DMS153 (cell line): ENCODE results near the gene PGA4.
"Not testable (repeated sequence)": the region's sequence is repeated elsewhere in the genome, so short reads cannot be mapped to it uniquely, and the experiment has no call there.

ENCODE experiments used
- DNase-seq: peaks from one replicate; lab custom pipeline; 2025; lab: John Stamatoyannopoulos, UW

PGA4 gene

DNA sequence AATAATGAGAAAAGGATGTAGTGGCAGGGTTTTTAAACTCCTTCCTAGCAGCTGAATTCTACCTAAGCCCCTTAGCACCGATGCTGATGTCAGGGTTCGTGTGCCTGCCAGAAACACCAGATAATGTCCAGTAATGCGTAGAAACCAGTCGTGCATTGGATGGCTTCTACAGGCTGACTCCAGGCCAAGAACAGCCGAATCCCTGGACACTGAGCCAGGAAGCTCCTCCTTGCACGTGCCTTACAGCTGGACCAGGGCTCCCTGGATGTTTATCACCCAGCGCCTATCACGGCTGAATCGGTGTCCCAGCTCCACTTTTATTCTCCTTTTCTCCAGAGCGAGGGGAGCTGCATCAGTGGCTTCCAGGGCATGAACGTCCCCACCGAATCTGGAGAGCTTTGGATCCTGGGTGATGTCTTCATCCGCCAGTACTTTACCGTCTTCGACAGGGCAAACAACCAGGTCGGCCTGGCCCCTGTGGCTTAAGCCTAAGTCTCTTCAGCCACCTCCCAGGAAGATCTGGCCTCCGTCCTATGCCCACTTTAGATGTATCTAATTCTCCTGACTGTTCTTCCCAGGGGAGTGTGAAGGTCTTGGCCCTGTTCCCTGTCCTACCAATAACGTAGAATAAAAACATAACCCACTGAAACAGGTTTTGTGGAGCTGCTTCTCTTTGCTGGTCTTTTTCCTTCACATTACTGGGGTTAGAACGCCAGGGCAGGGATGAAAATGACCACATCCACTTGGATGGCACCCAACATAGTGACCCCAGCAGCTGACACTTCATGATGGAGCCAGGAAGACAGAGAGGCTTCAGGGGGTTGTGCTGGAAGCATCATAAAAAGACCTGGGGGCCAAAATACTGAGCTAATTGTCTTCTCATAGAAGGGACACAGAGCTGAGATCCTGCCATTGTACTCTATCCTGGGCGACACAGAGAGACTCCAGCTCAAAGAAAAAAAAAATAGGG is 28.9 kb downstream of the PGA4 start:
- not testable (repeated sequence) for DNase-seq

DNA sequence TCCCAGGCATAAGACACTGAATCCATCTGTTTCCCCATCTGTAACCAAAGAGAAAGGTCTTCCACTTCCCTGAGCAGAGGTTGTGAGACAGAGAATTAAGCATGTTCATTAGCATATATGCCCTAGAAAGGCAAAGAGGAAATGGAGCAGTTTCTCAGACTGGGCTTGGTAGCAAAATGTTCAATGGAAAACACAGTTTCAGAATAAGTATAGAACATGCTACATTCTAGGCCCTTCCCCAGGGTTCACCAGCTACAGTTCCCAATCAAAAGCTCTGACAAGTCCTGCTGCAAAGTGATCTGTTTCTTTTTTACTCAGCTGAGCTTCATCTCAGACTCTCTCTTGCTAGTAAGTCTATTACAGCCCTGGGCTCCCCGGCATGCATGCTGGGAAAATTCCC is 30.2 kb downstream of the PGA4 start:
- DNase-seq = not testable (repeated sequence)

DNA sequence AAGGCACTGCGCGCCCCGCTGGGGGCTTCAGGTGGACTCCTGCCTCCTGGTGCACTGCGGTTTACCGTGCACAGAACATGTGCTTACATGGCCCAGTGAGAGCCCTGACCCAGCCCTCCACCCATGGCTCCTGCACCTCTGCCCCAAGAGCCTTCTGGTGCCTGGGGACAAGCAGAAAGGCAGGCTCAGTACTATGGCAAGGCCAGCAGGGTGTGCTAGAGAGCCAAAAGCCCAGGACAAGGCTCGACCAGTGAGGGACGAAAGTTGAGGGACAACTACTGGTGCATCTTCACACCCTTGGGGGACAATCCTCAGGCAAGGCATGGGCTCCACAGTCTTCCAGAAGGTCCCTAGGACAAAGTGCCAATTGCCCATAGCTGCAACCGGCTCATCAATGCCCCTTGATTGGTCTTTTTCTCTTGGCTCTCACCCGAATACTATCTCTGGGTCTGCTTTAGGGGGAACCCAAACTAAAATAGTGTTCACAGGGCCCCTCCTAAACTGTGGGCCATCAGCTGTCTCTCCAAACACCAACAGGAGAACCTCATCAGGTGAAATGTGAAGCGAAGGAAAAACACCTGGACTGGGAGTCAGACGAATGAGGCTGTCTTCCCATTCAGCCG is 32.4 kb downstream of the PGA4 start:
- DNase-seq = no peak

DNA sequence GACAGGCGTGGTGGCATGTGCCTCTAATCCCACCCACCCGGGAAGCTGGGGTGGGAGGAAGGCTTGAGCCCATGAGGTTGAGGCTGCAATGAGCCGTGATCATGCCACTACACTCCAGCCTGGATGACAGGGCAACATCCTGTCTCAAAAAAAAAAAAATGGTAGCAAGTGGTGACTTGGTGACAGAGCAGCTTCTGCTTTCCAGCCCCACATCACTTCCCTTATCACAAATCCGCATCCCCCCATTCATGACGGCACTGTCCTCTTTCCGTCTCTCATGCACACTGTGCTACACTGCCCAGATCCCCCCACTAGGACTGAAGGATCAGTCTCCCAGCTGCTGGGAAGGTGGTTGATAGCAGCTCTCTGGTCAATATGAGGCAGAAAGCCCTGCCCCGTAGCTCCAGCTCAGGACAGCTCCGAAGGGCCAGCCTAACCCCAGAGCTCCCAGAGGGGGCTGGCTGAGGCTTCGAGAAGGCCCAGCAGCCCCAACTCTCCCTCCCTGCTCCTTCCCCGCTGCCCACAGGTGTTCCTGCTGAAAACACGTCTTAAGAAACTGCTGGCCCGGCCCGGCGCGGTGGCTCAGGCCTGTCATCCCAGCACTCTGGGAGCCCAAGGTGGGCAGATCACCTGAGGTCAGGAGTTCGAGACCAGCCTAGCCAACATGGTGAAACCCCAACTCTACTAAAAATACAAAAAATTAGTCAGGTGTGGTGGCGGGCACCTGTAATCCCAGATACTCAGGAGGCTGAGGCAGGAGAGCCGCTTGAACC is 34.7 kb downstream of the PGA4 start:
- DNase-seq = no peak

DNA sequence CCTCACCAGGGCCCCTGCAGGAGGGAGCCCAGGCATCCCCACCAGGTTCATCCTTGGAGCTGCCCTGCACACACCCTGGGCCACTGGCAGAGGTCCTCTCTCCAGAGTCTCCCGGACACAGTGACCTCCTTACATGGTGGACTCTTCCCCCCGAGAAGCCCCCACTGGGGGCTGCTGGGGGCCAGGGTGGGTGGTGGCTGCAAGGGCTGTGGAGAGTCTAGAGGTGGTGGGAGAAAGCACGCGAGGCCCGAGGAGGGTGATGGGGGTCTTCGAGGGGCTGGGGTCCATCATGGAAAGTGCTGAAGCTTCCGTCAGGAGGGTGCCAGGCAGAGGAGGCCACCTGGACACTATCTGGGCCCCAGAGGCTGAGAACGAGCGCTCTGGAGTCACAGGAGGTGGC is 36.4 kb downstream of the PGA4 start:
- DNase-seq = no peak

DNA sequence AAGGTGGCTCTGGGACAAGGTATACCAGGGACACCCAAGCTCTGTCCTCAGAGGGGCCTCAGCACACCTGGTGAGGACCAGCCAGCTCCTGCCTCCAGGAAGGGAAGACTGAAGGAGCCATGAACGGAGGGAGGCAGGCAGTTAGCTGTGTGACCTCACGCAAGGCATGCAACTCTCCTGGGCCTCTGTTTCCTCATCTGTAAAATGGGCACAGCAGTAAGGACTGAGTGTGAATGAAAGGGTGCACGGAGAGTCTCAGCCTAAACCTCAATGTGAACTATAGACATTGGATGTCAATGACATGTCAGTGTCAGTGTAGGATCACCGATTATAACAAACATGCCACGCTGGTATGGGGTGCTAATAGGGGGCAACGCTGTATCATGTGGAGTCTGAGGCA is 37.2 kb downstream of the PGA4 start:
- no peak for DNase-seq

DNA sequence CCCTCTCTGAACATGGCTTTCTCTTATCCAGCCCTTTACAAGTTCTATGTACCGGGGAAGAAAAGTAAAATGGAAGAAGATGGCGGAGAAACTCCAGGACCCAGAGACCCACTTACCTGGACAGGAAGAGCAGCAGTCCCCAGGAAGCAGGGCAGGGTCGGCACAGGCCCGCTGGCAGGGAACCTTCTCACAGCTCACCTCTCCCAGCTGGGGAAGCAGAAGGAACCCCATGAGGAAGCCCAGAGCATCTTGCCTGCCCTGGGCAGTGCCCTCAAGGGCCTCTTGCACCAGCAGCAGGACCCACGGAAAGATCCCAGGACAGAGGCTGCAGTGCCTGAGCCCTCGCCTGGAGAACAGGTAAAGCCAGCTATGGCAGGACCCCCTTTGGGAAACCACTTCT is 42.2 kb downstream of the PGA4 start:
- no peak for DNase-seq

DNA sequence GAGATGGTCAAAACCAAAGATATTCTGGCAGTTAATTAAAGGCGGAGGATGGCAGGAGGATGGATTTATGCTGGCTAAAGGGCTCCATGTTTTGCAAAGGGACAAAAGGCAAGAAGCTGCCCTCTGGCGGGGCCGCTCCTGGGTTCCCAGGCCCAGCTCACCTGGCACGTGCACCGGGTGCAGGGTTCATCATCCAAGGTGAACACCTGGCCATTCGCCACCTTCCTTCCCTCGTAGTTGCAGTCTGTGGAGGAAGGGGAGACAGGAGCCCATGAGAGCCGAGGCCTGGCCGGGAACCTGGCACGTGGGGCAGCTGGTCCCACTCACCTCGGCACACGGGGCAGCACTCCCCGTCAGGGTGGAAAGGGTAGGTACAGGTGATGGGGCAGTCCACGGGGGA is 42.6 kb downstream of the PGA4 start:
- DNase-seq = no peak

DNA sequence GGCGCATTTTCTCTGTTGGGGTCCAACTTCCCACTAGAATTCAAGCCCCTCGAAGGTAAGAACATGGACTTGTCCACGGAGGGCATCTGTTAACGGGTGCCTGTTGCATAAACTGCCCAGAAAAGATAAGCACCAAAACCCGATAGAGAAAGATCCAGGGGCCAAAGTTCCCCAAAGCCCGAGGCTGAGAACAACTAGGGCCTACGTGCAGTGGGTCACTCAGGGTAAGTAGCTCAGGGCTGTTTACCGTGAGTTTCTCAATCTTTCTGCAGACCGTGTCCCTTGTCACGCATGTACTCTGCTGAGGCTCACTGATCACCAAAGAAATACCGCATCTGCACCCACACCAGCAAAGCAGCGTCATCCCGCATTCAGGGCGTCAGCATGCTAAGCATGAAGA is 43.2 kb downstream of the PGA4 start:
- DNase-seq = no peak

DNA sequence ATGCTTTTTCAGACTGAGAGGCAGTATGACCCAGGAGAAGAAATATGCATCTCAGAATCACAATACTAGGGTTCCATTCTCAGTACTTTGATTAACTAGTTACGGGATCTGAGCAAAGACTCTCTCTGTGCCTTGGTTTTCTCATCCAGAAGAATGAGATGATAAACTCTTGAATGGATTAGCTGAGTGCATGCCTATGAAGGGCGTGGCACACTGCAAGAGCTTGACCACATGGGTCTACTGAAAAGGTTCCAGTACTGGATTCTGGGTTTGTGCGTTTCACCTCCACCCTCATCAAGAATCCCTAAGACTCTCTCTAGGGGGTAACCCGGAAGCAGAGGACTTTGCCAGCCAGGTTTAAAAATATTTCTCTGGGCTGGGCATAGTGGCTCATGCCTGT is 44.5 kb downstream of the PGA4 start:
- DNase-seq = no peak

DNA sequence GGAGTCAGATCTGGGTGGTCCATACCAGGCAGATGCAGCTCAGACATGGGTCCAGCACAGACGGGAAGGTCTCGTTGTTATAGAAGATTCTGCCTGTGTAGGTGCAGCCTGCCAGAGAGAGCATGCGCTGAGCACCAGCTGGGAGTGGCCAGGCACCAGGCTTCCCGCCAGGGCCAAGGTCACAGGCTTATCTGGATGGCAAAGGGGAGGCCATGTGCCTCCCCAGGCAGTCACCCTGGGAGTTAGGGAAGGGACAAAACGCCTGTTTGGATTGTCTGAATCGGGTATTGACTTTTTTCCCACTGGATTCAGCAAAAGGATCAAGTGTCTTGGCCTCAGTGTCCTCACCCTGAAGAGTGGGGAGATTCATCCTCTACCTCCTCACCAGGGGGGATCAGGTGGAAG is 45.3 kb downstream of the PGA4 start:
- DNase-seq = no peak

DNA sequence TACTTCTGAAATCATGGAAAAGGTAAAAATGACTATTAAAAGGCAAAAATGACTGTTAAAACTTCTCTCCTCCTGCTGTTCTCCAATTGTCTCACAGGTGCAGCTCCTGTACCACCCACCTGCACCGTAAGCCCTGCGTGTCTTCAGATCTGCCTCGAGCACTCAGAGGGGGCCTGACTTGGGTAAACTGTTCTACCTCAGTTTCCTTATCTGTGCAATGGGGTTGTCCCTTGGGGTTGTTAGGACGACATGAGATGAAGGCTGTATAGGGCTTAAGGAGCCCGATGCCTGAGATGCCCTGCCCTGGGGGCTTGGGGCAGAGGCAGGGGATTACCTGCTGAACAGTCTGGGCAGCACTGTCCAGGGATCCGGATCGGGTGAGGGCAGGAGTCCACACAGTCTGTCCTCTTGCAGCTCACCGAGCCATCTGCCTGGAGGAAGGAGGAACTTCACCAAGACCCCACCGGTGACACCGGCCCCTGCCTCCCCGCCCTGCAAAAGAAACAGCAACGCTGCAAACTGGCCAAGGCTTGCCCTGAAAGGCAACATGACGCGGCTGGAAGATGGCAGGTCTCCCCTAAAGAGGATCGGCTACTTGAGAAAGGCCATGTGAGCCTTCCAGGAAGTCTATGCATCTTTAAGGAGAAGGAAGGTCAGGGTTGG is 46.6 kb downstream of the PGA4 start:
- DNase-seq = no peak

DNA sequence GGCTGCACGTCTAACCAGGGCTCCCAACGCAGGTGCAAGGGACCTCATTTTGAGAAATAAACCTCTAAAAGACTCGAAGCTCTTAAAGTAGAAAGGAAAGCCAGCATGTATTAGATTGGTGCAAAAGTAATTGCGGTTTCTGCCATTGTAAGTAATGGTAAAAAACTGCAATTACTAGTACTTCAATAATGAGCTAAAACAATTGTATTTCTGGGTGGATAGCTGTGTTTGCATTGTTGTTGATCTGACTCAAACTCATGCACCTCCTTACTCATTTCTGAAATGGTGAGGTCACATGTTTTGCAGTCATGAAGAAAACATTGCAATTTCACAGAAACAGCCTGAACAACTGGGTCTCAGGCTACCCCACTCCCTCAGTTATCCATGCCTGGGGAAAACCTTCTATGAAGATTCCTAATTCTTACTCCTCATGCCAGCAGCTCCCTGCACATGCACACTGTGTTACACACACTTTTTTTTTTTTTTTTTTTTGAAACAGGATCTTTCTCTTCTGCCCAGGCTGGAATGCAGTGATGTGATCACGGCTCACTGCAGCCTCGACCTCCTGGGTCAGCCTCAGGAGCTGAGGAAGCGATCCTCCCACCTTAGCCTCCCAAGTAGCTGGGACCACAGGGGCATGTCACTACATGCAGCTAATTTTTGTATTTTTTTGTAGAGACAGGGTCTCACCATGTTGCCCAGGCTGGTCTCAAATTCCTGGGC is 48.4 kb downstream of the PGA4 start:
- no peak for DNase-seq

DNA sequence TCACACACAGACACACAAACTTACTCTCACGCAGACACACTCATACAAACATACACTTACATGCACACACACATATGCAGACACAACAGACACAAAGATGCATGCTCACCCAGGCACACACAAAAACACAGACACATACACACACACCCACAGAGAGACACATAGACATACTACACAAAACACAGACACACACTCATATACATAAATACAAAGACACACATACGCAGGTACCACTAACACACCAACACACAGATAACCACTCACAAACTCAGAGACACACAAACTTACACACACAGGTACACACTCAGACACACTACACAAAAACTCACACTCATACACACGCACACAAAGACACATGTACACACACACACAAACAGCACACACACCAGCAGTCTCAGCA is 50.6 kb downstream of the PGA4 start:
- no peak for DNase-seq

DNA sequence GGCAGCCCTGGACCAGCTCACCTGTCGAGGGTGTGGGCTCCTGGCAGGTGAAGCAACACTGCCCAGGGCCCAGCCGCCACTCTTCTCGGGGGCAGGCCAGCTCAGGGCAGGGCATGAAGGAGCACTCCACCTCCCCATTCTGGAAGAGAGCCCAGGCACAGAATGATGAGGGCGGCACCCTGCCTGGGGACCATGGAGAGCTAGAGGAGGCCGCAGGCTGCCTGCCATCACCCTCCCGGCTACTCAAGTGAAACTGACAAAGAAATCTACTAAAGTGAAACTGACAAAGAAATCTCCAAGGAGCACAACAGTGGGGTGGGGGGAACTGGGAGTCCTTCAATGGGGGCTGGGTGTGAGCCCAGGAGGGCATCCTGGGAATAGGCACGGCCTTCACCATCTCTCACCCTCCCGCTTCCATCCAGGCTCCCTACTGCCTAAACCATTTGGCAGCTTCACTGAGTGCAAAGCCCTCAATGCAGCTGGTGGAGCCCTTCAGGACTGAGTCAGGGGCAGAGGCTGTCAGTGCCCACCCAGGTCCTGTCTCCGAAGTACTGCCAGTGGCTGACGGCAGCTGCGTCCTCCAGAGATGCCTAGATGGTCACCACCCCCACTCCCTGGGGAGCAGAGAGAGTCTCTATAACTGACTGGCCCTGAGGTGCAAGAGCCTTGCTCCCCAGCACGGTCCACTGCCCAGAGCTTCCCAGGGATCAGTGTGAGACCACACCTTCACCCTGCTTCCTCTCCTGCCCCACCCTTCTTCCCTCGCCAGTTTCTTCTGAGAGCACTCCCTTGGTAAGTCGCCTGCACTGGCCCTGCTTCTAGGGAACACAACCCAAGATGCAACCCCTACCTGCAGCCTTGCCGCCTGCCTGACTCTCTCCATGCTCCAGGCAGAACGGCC is 51.3 kb downstream of the PGA4 start:
- DNase-seq = no peak

DNA sequence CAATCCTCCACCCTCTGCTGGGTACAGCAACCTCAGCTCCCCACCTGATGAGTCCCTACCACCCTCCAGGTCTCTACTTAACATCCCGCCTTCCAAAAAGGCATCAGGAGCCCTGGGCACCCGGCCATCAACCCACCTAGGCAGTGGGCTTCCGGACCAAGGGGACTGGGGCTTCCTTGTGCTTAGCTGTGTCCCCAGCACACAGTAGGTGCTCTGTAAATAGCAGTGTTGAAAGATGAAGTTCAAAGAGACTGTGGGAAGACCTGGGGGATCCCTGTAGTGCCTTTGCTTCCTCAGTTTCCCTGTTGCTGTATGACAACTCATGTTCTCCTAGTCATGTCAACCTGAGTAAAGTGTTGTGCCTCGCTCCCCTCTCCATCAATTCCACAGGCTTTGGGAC is 51.9 kb downstream of the PGA4 start:
- DNase-seq = no peak

DNA sequence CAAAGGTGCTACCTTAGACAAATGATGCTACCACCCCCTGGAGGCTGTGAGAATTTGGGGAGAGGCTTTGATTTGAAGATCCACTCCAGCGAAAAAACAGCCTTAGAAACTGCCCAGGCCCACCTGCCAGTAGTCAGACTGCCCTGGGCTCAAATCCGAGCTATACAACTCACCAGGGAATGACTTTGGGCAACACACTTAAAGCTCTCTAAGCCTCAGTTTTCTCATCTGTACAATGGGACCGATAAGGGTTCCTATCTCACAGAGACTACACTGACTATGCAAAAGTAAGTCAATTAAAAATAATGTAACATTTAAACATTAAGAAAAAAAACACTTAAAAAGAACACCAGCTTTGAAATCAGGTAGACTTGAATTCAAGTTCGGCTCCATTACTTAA is 53.0 kb downstream of the PGA4 start:
- DNase-seq = no peak

DNA sequence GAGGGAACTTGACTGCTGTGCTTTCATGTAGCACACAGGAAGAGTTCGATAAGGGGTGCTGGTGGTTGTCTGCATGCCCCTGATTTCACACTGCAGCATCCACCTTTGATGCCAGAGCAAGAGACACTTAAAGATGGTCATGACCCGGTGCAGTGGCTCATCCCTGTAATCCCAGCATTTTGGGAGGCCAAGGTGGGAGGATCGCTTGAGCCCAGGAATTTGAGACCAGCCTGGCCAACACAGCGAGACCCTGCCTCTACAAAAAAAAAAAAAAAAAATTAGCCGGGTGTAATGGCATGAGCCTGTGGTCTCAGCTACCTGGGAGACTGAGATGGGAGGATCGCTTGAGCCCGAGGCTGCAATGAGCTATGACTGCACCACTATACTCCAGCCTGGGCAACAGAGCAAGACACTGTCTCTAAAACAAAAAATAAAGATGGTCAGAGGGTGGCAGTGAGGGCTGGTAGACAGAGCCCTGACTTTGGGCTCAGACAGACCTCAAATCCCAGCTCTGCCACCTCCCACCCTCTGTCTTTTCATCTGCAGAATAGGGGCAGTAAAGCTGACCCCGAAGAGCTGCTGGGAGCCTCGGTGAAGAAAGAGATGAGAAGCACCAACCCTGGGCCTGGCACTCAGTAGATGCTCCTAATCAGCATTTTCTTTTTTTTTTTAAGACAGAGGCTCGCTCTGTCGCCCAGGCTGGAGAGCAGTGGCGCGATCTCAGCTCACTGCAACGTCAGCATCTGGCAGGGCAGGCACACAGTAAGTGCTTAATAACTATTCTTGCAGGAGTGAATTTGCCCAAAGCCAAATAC is 55.2 kb downstream of the PGA4 start:
- DNase-seq = no peak

DNA sequence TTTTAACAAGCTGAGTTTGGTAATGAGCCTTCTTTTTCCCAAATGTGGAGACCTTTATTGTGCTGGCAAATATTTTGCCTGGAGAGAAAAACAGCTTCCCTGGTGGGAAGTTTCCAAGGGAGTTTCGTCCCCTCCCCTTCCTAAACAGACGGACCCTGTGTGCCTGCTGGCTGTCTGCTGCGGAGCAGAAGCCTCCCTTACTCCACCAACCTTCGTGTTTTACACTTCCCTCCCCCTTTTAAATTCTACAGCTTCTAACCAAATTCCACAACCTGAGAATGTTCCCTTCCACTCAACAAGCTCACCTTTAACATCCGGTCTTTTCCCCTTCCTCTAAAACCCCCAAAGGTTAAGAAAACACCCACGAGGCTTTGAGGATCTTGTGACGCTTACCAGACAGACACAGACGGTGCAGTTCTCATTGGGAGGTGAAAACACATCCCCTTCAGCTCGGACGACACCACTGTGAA is 55.9 kb downstream of the PGA4 start:
- DNase-seq = no peak
